HepG2 (cell line): ENCODE data around the gene STRADA. TPM values are rescaled to one million over a fixed set of nuclear protein-coding genes. Genes with fewer than 3 reads are reported as not detected.

ENCODE experiments used
- ATAC-seq: fragments of 200-7000 bp; cut with Tn5 transposase; 3 replicates; pipeline ENCODE4 v1.9.1; 2020; ENCODE audit warnings: mild to moderate bottlenecking, moderate library complexity
- BruUV-seq: library from RNA; stranded (reverse); fragments of 400-500 nt; replicated peaks from 2 replicates; lab custom pipeline; 2021; lab: Mats Ljungman, UMichigan
- CTCF ChIA-PET: fragments of 300-600 bp; formaldehyde crosslinking; extraction: SDS; loops from one replicate; lab custom pipeline; 2021; ENCODE audit warnings: low total read pairs, inconsistent platforms, low intra/inter-chr PET ratio; lab: Yijun Ruan, JAX
- POLR2A ChIA-PET: fragments of 350-600 bp; sonication (Branson Sonifier 250); formaldehyde crosslinking; loops from one replicate; lab custom pipeline; 2020; ENCODE audit warnings: antibody characterized with exemption, inconsistent platforms; lab: Yijun Ruan, JAX
- DNase-seq: peaks from one replicate; pipeline ENCODE4 v3.0.0-alpha.2; 2015; ENCODE audit warnings: low spot score
- FAIRE-seq: peaks from 3 replicates; lab custom pipeline; 2011; peaks lifted over from hg19 to GRCh38; lab: Jason Lieb, UNC
- H2AFZ ChIP-seq: one replicate; pipeline ENCODE4 v1.6.1; 2011; ENCODE audit warnings: low read length, inconsistent platforms
- H3K27ac ChIP-seq: fragments of 300-600 bp; 3 replicates; pipeline ENCODE4 v1.8.0; 2011; ENCODE audit warnings: mixed run types, mild to moderate bottlenecking, mixed read lengths, low read length, inconsistent platforms; ENCODE audit not compliant: insufficient read depth; ENCODE audit errors: extremely low read length
- H3K27me3 ChIP-seq, 2 experiments: fragments of 200-600 bp in 1 of 2; 2 replicates in 1 of 2; 3 replicates in 1 of 2; pipeline versions ENCODE4 v1.6.0 to v1.8.0; 2011; ENCODE audit warnings: low read length in 2 of 2, mild to moderate bottlenecking in 2 of 2, moderate library complexity in 2 of 2, inconsistent platforms in 1 of 2; ENCODE audit not compliant: insufficient read depth in 2 of 2, control insufficient read depth in 1 of 2
- H3K36me3 ChIP-seq, 2 experiments: fragments of 200-600 bp in 1 of 2; replicated peaks in 1 of 2; 2 replicates in 1 of 2; 3 replicates in 1 of 2; pipeline versions ENCODE4 v1.5.1 to v1.8.0; 2011; ENCODE audit warnings: low read length in 2 of 2, inconsistent platforms in 1 of 2; ENCODE audit not compliant: insufficient read depth in 2 of 2, control insufficient read depth in 1 of 2
- H3K4me1 ChIP-seq: 2 replicates; pipeline ENCODE4 v1.5.1; 2012; ENCODE audit warnings: low read length, inconsistent platforms; ENCODE audit not compliant: insufficient read depth
- H3K4me2 ChIP-seq: 2 replicates; pipeline ENCODE4 v1.6.0; 2011; ENCODE audit warnings: low read depth, low read length, inconsistent platforms
- H3K4me3 ChIP-seq, 3 experiments: fragments of 200-600 bp in 1 of 3; sonication (generic), shearing (Covaris generic) in 1 of 3; replicated peaks in 1 of 3; 2 replicates each; pipeline ENCODE4 v1.5.1; 2011 to 2016; ENCODE audit warnings: low read length in 3 of 3, inconsistent platforms in 2 of 3, low read depth in 2 of 3, mild to moderate bottlenecking in 2 of 3, control low read depth in 1 of 3, mixed read lengths in 1 of 3; ENCODE audit not compliant: insufficient read depth in 1 of 3
- H3K79me2 ChIP-seq: one replicate; pipeline ENCODE4 v1.6.1; 2011; ENCODE audit warnings: low read length, inconsistent platforms; ENCODE audit not compliant: insufficient read depth
- H3K9ac ChIP-seq: 2 replicates; pipeline ENCODE4 v1.6.0; 2011; ENCODE audit warnings: mild to moderate bottlenecking, low read depth, low read length, inconsistent platforms; ENCODE audit not compliant: insufficient read depth
- H3K9me3 ChIP-seq: 2 replicates; pipeline ENCODE4 v1.5.1; 2012; ENCODE audit warnings: mild to moderate bottlenecking, low read length
- H4K20me1 ChIP-seq: 2 replicates; pipeline ENCODE4 v1.6.0; 2011; ENCODE audit warnings: inconsistent platforms, mild to moderate bottlenecking, low read length, moderate library complexity; ENCODE audit not compliant: insufficient read depth
- CBX2 ChIP-seq, 2 experiments: fragments of 200-600 bp in 1 of 2; sonication (generic); formaldehyde crosslinking in 1 of 2; IDR thresholded peaks; 2 replicates each; pipeline versions ENCODE4 v1.7.0 to v1.8.1; 2018 to 2022; ENCODE audit warnings: low read depth in 2 of 2, low read length in 1 of 2, mild to moderate bottlenecking in 1 of 2, missing genetic modification reagents in 1 of 2
- HOXA5 ChIP-seq: sonication (generic); formaldehyde crosslinking; IDR thresholded peaks from 2 replicates; pipeline ENCODE4 v1.4.0; 2020; ENCODE audit warnings: missing genetic modification reagents
- KAT7 ChIP-seq: IDR thresholded peaks from 2 replicates; pipeline ENCODE4 v1.6.1; 2018; ENCODE audit warnings: borderline replicate concordance, missing compliant biosample characterization
- MAFF ChIP-seq: IDR thresholded peaks from 2 replicates; pipeline ENCODE4 v1.6.1; 2011; ENCODE audit warnings: low read depth, low read length, improper control_type of control experiment
- NFIB ChIP-seq: sonication (generic); formaldehyde crosslinking; IDR thresholded peaks from 2 replicates; pipeline ENCODE4 v1.9.0; 2021; ENCODE audit warnings: missing genetic modification reagents, mild to moderate bottlenecking, borderline replicate concordance
- SNRNP70 ChIP-seq: fragments of 200-400 bp; formaldehyde crosslinking; IDR thresholded peaks from 2 replicates; pipeline ENCODE4 v1.6.1; 2017; ENCODE audit warnings: mild to moderate bottlenecking, low read depth, low read length, moderate library complexity
- STAT5B ChIP-seq: sonication (generic); formaldehyde crosslinking; IDR thresholded peaks from 2 replicates; pipeline ENCODE4 v1.4.0; 2020; ENCODE audit warnings: missing genetic modification reagents
- TRAFD1 ChIP-seq: sonication (generic); formaldehyde crosslinking; IDR thresholded peaks from 2 replicates; pipeline ENCODE4 v1.5.1; 2020; ENCODE audit warnings: missing genetic modification reagents, mild to moderate bottlenecking, borderline replicate concordance
- ZFP62 ChIP-seq: sonication (generic); formaldehyde crosslinking; IDR thresholded peaks from 2 replicates; pipeline ENCODE4 v1.4.0; 2020; ENCODE audit warnings: missing genetic modification reagents
- ZNF430 ChIP-seq: sonication (generic); formaldehyde crosslinking; IDR thresholded peaks from 2 replicates; pipeline ENCODE4 v1.9.0; 2021; ENCODE audit warnings: mild to moderate bottlenecking, missing genetic modification reagents
- ZNF451 ChIP-seq: sonication (generic); formaldehyde crosslinking; IDR thresholded peaks from 2 replicates; pipeline ENCODE4 v1.5.0; 2020; ENCODE audit warnings: mild to moderate bottlenecking, missing genetic modification reagents
- in situ Hi-C: cut with HindIII; loops from 2 replicates; pipeline ENCODE4 v1.10.0; 2017; ENCODE audit warnings: low pct_unique_long_range_greater_than_20kb; ENCODE audit not compliant: extremely low pct_ligation_motif_present
- intact Hi-C: fragments of 100-400 bp; cut with micrococcal nuclease; formaldehyde crosslinking; loops from one replicate; pipeline ENCODE4 v1.10.0; 2022; ENCODE audit not compliant: unreplicated experiment
- polyA plus RNA-seq, 8 experiments: library from polyadenylated mRNA; depleted of rRNA in 3 of 8; stranded (reverse) in 7 of 8; unstranded in 1 of 8; fragments of >200 nt; fragmentation: Illumina TruSeq in 4 of 8; extraction: Trizol in 4 of 8; gene quantifications; 2 replicates each; pipeline versions ENCODE4 v1.2.1 to v1.2.3, GENCODE V29; 2011 to 2016; ENCODE audit warnings: low read depth in 4 of 8, missing spikeins in 1 of 8, mixed read lengths in 1 of 8; ENCODE audit not compliant: insufficient read depth in 1 of 8
- total RNA-seq, 5 experiments: library from RNA; depleted of rRNA; stranded (reverse); fragments of >200 nt; fragmentation: Illumina TruSeq; extraction: Trizol; gene quantifications; 2 replicates each; pipeline ENCODE4 v1.2.3, GENCODE V29; 2016; ENCODE audit warnings: low read depth in 1 of 5
- TF ChIP-seq, protein P1 (sequence below): sonication (generic); formaldehyde crosslinking; IDR thresholded peaks from 2 replicates; pipeline ENCODE4 v1.4.0; 2020; ENCODE audit warnings: mild to moderate bottlenecking, missing genetic modification reagents, borderline replicate concordance
- TF ChIP-seq, protein P2 (sequence below): sonication (generic); formaldehyde crosslinking; IDR thresholded peaks from 2 replicates; pipeline ENCODE4 v1.5.0; 2020; ENCODE audit warnings: missing genetic modification reagents
- TF ChIP-seq, protein P3 (sequence below): sonication (generic); formaldehyde crosslinking; IDR thresholded peaks from 2 replicates; pipeline ENCODE4 v1.9.0; 2022; ENCODE audit warnings: low read depth, missing genetic modification reagents

Gene STRADA
- total and polyA plus RNA-seq, 2 of the 13 experiments (the other 11 are each of a cell fraction or from before 2014, with no cell fraction given): 17.6 to 17.9 TPM

DNA sequence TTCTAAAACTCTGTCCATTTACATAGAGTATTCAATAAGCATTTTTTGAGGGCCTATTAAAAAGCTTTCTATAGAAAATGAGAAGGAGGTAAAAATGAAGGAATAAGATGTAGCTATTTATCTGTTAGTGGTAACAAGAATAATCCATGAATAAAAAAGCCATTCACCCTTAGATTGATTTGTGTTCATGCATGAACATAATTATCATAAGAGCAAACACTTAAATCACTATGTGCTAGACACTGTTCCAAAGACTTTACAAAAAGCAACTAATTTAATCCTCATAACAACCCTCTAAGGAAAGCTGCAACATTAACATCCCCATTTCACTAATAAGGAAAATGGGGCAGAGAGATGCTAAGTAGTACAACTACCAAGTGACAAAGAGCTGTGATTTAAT is 25.2 kb upstream of the STRADA start:
- no peak overlapping the region for H3K27ac ChIP-seq
- H3K9ac ChIP-seq: no peak overlapping the region
- no peak overlapping the region for H2AFZ ChIP-seq
- H3K27me3 ChIP-seq: no peaks in the 10 kb centered on the region
- peaks cover 62% of the 10 kb centered on the region for H3K79me2 ChIP-seq
- CTCF ChIA-PET: no interaction called here
- intact Hi-C loops (no loop called here), in situ Hi-C loops (no loop called here)
- peaks cover 18% of the 10 kb centered on the region for H3K4me1 ChIP-seq
- ATAC-seq: no peak
- H3K9me3 ChIP-seq: no peaks in the 10 kb centered on the region
- H3K4me3 ChIP-seq: no peak overlapping the region
- FAIRE-seq: no peak
- POLR2A ChIA-PET: no interaction called here
- H3K4me2 ChIP-seq: no peak overlapping the region
- DNase-seq: no peak
- peaks cover 20 to 58% of the 10 kb centered on the region in 2 experiments for H3K36me3 ChIP-seq
- peaks cover 11% of the 10 kb centered on the region for H4K20me1 ChIP-seq
- no TSS peak for BruUV-seq
- TF ChIP-seq, protein P1, sequence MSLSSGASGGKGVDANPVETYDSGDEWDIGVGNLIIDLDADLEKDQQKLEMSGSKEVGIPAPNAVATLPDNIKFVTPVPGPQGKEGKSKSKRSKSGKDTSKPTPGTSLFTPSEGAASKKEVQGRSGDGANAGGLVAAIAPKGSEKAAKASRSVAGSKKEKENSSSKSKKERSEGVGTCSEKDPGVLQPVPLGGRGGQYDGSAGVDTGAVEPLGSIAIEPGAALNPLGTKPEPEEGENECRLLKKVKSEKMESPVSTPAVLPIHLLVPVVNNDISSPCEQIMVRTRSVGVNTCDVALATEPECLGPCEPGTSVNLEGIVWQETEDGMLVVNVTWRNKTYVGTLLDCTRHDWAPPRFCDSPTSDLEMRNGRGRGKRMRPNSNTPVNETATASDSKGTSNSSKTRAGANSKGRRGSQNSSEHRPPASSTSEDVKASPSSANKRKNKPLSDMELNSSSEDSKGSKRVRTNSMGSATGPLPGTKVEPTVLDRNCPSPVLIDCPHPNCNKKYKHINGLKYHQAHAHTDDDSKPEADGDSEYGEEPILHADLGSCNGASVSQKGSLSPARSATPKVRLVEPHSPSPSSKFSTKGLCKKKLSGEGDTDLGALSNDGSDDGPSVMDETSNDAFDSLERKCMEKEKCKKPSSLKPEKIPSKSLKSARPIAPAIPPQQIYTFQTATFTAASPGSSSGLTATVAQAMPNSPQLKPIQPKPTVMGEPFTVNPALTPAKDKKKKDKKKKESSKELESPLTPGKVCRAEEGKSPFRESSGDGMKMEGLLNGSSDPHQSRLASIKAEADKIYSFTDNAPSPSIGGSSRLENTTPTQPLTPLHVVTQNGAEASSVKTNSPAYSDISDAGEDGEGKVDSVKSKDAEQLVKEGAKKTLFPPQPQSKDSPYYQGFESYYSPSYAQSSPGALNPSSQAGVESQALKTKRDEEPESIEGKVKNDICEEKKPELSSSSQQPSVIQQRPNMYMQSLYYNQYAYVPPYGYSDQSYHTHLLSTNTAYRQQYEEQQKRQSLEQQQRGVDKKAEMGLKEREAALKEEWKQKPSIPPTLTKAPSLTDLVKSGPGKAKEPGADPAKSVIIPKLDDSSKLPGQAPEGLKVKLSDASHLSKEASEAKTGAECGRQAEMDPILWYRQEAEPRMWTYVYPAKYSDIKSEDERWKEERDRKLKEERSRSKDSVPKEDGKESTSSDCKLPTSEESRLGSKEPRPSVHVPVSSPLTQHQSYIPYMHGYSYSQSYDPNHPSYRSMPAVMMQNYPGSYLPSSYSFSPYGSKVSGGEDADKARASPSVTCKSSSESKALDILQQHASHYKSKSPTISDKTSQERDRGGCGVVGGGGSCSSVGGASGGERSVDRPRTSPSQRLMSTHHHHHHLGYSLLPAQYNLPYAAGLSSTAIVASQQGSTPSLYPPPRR: no peak
- TF ChIP-seq ZNF430 (CRISPR knock-in tag) (no peak), STAT5B (CRISPR knock-in tag) (no peak), SNRNP70 (no peak), ZFP62 (no peak), NFIB (CRISPR knock-in tag) (no peak), MAFF (no peak), TRAFD1 (CRISPR knock-in tag) (no peak), ZNF451 (CRISPR knock-in tag) (no peak), CBX2 (IDR thresholded peaks at IDR 0.05; ENCODE audit: low read depth, low read length) (no peak), CBX2 (CRISPR knock-in tag; IDR thresholded peaks at IDR 0.05; ENCODE audit: low read depth) (no peak), HOXA5 (no peak), KAT7 (CRISPR knock-in tag) (no peak)
- TF ChIP-seq, protein P2, sequence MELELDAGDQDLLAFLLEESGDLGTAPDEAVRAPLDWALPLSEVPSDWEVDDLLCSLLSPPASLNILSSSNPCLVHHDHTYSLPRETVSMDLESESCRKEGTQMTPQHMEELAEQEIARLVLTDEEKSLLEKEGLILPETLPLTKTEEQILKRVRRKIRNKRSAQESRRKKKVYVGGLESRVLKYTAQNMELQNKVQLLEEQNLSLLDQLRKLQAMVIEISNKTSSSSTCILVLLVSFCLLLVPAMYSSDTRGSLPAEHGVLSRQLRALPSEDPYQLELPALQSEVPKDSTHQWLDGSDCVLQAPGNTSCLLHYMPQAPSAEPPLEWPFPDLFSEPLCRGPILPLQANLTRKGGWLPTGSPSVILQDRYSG (CRISPR knock-in tag): no peak
- TF ChIP-seq, protein P3, sequence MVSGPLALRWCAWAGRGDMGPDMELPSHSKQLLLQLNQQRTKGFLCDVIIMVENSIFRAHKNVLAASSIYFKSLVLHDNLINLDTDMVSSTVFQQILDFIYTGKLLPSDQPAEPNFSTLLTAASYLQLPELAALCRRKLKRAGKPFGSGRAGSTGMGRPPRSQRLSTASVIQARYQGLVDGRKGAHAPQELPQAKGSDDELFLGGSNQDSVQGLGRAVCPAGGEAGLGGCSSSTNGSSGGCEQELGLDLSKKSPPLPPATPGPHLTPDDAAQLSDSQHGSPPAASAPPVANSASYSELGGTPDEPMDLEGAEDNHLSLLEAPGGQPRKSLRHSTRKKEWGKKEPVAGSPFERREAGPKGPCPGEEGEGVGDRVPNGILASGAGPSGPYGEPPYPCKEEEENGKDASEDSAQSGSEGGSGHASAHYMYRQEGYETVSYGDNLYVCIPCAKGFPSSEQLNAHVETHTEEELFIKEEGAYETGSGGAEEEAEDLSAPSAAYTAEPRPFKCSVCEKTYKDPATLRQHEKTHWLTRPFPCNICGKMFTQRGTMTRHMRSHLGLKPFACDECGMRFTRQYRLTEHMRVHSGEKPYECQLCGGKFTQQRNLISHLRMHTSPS (CRISPR knock-in tag): no peak
